ACHN (cell line): ENCODE measurements around the gene WWOX.

Source experiments
- DNase-seq: peaks from one replicate; pipeline ENCODE4 v3.0.0-alpha.2; 2015
- in situ Hi-C: cut with HindIII; loops from 2 replicates; pipeline ENCODE4 v1.10.0; 2017; ENCODE audit warnings: low sequenced_read_pairs, low pct_ligation_motif_present, low pct_unique_long_range_greater_than_20kb

The WWOX gene

DNA sequence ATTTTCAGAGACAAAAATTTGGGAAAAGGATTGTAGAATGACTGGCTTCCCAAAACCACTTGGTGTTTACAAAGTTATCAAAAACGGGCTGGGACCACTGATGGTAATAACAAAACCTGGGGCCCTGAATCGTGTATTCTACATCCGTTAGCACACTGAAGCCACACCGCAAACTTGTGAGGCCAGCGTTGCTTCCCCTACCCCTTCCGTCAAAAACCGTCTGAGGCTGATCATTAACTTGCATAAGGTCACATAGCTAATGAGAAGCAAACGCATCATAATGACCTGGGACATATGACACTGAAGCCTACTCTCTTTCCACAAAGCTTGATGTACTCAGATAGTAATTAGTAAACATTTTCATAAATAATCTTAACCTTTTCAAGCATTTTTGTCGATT, 796.8 kb downstream of the WWOX start:
- in situ Hi-C loops: no loop called here
- no peak for DNase-seq

DNA sequence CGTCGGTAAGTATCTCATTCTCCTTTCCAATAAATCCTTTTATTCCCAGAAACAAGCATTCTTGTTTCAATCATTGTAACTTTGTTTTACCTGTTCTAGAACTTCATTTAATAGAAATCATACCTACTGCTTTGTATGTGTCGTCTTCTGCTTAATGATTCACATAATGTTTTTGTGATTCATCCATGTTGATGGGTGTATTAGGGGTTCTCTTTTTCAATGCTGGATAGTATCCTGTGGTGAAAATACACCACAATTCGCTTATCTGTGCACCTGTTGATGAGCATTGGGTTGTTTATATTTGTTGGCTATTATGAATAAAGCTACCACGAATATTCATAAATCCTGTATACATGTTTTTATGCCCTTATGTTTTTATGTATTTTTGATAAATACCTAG, 797.8 kb downstream of the WWOX start:
- in situ Hi-C loops: no loop called here
- no peak for DNase-seq

DNA sequence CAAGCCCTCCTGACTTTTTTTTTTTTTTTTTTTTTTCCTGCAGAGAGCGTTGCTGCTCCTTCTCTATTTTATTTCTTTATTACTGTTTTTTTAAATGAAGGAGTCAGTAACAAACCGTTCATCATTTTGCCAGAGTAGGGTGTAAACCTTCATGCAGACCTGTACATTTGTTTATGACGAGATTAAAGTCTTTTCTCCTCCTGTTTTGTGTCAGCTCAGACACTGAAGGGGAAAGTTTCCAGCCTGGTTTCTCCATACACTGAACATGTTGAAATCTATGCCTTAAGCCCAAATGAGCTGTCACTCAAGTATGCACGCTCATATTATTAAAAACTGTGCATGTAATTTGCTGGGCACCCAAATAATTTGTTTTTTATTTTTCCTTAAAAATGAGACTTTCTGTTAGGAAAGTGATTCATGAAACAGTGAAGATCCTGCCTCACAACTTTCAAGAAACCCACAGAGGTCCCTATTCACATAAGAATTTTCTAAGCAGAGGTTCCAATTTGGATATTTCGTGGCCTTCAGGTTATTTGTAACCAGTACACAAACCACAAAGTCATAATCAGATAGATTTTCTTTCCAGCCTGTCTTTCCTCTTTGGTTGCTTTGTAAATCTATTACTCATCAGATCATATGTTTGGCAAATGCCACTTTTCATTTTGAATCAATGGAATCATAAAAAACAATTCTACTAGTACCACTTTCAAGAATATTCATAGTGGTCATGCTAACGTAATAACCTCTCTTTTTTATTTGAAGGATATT, 800.8 kb downstream of the WWOX start:
- no peak for DNase-seq
- in situ Hi-C loops: no loop called here

DNA sequence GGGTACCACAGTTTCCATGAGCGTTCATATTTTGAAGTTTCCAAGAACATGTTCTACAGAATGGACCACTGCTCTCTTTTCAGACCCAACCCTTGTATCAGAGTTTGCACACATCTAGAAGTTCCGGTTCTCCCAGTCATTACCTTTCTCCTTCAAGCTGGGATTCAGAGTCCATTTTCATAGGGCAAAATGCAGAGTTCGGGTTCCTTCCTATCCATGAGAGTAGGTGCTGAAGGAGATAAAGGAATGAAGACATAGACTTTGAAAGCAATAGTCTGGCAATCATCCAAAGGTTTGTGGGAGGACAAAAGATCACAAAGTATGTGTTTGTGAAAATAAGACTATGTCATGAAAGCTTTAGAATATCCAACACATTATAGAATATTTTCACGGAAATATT, 801.5 kb downstream of the WWOX start:
- no peak for DNase-seq
- in situ Hi-C loops: no loop called here

DNA sequence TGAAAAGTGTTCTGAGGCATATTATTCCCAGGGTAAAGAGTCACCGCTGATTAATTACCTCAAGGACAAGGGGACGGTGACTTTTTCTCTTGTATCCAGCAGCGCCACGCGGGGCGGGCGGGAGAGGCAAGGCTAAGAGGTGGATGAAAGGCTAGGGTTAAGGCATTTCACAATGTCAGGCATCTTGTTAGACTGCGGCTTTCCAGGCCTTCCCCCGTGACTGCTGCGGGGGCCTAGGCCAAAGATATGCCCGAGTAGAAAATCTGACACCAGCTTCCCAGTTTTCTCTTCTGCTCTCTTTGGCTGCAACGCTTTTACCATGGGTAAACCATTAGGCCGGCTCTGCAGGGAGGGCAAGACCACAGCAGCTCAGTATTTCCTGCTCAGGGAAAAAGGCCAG, 802.9 kb downstream of the WWOX start:
- DNase-seq: no peak
- in situ Hi-C loops: no loop called here

DNA sequence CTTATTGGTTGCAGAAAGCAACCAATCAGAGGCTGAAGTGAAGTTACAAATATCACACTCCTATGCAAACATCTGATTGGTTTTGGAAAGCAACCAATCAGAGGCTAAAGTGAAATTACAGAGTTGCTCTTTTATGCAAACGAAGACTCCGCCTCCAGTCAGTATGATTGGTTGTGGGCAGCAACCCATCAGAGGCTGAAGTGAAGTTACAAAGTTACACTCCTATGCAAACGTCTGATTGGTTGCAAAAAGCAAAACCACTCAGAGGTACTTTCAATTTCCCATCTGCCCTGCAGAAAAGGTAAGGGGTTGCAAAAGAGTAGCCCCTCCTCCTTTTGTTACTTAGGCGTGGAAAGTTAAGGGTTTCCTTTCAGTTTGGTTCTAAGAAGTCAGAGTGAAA, 803.8 kb downstream of the WWOX start:
- no peak for DNase-seq
- in situ Hi-C loops: no loop called here

DNA sequence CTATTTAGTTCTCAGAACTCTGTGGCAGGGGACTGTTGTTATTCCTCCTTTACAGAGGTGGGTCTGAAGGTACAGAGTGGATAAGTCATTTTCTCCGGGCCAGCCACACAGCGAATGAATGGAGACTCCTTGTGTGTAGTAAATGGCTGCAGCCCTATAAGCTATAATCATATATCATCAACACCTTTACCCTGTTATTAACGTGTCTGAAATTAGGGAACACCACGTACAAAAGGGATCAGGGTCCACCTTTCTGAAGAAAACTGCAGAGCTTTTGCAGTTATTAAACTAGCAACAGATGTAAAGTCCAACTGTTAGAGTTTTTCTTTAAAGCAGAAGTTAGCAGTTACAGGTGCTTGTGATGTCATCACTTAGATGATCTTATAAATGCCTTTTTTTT, 804.4 kb downstream of the WWOX start:
- DNase-seq: no peak
- in situ Hi-C loops: no loop called here

DNA sequence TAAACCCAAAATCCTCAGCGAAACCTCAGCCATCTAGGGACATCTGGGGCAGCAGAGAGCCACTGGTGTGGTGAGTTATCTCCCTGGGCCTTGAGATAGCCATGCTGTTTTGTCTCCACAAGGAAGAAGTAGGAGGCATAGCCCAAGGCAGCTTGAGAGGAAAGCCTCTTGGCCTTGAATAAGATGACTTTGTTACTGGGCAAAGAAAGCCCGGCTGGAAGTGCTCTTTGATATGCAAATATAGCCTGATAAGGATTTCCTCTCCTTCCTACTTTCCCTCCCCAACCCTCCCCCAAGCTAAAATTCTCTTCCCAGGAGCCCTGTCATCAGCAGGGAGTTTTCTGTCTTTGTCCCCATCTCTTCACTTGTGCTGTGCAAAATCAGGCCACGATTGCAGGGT, 806.7 kb downstream of the WWOX start:
- in situ Hi-C loops: no loop called here
- DNase-seq: no peak

DNA sequence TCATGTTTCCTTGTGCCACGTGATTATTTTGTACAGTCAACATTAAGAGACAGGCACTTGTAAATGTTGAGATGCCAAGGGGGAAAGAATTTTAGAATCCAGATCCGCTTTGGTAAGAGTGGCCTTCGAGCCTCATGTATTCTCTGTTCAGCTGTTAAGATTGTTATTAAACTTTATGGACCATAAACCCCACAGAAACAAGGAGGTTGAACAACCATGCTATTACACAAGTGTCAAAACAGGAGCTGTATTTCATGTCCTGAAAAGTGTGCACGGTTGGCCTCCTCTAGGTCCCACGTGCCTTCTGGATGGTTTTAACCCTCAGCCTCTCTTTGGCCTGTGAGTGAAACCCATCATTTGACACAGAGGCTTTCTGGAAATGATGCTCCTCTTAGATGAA, 809.8 kb downstream of the WWOX start:
- in situ Hi-C loops: no loop called here
- DNase-seq: no peak

DNA sequence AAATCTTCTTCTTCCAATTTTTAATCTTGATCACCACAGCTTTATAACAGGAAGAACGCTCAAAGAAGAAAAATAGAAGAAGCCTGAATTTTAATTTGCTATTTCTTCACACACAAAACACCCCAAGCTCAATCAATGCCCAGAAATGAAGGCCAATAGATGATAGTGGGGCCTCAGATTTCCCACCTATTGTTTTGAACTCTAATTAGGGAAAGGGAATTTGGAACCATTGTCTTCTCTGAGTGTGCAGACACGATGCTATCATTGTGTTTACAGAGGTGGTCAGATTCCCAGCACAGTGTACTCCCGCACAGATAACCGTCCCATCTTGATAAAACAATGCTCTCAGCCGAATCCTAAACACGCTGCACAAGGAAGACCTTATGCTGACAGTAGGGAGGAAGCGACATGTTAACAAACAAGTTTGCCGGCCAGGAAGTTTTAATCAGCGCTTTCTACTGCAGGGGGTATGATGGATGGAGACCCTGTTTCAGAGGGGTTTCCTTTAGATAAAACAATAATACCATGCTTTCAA, 816.4 kb downstream of the WWOX start:
- in situ Hi-C loops: no loop called here
- DNase-seq: no peak

DNA sequence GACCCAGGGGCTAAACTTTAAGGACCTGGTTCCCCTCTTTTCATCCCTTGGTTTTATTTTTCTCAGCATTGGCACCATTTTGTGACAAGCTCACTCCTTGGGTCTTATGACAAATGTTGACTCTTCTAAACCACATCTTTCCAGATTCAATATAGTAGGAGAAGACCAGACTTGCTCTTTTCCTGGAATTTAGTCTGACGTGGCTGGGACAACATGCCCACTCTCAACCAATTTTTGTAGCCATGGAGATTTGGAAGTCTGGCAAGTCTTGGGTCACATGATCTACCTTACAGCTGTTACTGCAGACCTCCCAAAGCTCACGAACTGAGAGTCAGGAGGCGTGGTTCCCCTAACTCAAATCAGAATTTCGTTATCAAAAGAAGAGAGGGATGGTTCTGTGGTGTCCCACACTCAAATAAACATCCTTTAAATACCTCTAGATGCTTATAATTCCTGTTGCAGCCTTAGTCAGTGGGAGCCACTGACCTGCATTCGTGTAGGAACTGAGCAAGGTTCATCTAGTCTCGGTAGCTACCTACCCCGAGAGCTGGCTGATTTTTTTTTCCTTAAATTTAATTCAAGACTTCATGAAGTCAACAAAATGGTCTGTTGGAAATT, 817.6 kb downstream of the WWOX start:
- in situ Hi-C loops: no loop called here
- no peak for DNase-seq

DNA sequence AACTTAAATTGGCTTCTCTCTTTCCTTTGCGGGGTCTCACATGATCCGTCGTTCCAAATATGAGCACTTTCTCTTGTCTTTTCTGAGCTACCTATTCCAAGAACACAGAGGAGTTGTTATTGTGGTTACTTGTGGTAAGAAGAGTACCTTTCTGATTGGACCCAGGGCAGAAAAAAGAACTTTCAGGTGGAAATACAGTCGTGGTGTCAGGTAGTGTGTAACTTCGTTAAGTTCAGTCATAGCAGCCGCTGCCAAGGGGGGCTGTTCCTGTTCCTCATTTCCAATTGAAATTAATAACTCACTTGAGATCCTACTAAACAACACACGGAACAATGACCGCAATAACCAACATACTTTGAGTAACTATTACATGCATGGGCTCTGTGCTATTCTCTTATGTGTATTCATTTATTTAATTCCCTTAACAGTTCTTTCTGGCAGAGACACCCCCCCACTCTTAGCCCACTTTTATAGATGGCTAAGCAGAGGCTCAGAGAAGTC, 819.4 kb downstream of the WWOX start:
- in situ Hi-C loops: no loop called here
- DNase-seq: no peak

DNA sequence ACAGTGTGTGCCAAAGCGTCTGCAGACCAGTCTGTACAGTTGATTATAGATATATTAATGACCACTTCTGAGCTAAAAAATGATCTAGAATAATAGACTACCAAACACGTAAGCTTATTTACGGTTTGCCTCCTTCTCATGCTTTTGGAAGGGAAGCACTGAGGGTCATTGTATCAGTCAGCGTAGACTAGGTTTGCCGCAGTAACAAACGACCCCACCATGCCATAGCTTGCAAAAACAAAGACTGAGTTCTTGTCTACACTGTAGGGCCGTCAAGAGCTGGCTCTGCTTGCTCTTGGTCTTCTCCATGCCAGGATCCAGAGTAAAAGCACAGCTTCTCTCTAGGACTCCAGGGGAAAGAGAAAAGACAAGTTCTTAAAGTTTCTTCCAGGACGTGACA, 820.4 kb downstream of the WWOX start:
- in situ Hi-C loops: no loop called here
- DNase-seq: no peak

DNA sequence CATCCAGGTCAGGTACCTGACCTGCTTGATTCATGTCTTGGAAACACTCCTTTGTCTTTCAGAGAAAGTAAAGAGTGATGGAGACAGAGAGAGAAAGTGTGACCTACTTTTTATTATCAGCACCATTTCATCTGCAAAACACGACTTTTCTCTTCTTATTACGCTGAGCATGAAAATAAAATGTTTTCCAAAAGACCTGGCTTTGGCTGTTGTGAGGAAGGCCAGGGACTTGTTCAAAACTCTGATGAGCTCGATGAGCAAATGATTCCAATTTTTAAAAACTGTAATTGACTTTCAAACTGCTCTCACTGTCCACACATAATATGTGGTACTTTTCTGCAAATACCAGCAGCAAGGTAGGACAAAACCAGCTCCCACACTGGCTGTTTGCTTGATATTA, 821.2 kb downstream of the WWOX start:
- in situ Hi-C loops: no loop called here
- DNase-seq: no peak

DNA sequence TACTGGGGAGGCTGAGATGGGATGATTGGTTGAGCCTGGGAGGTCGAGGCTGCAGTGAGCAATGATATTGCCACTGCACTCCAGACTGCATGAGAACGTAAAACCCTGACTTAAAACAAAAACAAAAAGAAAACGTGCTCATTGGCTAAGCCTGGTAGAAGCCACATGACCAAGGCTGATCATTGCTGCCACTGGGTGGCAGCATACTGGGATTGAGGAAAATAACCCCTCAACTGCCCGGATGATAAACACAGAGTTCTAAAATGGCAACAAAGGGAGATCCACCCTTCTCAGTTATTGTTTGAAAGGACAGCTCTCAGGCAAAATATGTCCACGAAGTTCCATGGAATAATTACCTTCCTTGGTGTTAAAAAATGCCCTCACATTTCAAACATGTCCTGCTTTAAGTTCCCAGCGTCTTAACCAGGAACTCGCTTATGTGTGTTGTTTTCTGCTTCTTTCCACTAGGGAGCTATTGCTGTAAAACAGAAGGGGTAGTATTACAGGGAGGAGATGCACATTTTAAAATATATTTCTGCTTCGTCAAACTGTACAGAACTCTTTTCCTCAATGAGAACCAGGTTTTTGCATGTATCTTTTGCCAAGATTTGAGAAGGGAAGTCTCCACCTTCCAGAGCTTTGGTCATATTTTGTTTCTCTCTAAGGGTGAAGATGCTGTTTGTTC, 825.8 kb downstream of the WWOX start:
- in situ Hi-C loops: no loop called here
- DNase-seq: peak; percentile 25

DNA sequence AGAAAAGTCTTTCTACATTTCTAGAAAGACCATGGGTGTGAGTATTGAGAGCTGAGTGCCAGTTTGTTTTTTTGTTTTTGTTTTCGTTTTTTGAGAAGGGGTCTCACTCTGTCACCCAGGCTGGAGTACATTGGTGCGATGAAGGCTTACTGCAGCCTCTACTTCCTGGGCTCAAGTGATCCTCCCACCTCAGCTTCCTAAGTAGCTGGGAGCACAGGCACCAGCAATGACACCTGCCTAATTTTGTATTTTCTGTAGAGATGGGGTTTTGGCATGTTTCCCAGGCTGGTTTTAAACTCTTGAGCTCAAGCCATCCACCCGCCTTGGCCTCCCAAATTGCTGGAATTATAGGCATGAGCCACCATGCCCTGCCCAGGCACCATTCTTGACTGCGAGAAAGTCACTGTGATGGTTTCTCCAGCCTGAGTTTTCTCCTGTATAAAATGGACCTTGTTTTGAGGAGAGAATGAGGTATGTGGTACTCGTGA, 827.3 kb downstream of the WWOX start:
- in situ Hi-C loops: no loop called here
- no peak for DNase-seq

DNA sequence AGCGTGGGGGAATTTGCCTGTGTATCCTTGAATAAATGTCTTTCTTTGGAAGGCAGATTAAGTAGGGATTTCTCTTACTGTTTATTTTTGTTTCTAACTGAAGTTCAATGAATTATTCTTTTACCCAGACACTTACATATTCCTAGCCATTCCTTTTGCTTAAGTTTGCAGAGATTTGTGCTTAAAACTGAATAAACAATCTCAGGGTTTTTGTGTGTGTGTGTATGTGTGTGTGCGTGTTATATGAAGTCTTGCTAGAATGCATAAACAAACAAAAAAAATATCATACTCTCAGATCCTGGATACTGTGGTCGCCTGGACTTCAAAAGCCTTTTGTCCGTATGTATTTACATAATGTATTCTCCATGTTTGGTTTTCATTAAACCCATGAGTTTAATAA, 828.3 kb downstream of the WWOX start:
- in situ Hi-C loops: no loop called here

DNA sequence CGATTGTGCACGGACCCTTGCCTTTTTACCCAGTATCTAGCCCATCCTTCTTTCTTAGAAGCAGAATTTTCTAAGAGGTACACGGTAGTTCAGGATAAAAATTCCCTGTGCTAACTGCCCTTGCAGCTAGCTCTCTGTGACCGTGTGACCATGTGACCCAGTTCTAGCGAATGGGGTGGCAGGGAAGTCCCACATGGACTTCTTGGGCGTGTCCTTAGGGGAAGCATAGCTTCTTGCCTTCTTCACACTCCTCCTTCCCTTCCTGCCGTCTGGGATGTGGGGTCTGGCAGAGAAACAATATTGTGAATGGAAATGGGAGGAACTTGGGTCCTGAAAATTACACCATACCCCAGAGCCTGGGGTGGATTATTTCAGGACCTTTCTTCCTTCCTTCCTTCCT, 830.4 kb downstream of the WWOX start:
- in situ Hi-C loops: no loop called here
- no peak for DNase-seq

More for the DNA sequence above, 828.3 kb downstream of the WWOX start:
- no peak for DNase-seq

DNA sequence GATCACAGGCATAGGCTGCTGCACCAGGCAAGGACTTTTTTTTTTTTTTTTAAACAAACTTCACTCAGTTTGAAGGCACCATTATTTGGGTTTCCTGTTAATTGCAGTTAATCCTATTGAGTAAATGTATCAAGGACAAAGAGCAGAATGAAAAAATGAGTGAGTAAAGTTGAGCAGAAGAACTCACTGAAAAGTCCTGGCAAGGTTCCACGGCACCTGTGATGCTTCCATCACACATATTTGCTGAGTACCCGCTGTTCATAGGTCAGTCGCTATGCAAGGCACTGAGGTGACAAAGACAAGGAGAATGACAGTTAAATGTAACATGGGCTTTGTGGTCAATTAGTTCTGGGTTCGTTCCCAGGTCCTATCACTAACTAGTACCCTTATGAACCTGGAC, 831.1 kb downstream of the WWOX start:
- in situ Hi-C loops: no loop called here
- no peak for DNase-seq
